NT2/D1 (cell line): Measurements from ENCODE around the gene PTTG1IP2.

ENCODE experiments used
- DNase-seq: peaks from one replicate; pipeline ENCODE4 v3.0.0-alpha.2; 2011; ENCODE audit warnings: low read depth, low spot score
- H3K27me3 ChIP-seq: 2 replicates; pipeline ENCODE4 v1.6.0; 2011; ENCODE audit warnings: mild to moderate bottlenecking; ENCODE audit not compliant: insufficient read length, insufficient read depth
- H3K36me3 ChIP-seq: 2 replicates; pipeline ENCODE4 v1.6.1; 2011; ENCODE audit warnings: mild to moderate bottlenecking, low read length, mixed read lengths; ENCODE audit not compliant: insufficient read depth, insufficient read length
- H3K4me1 ChIP-seq: 2 replicates; pipeline ENCODE4 v1.5.1; 2011; ENCODE audit not compliant: insufficient read depth, insufficient read length
- H3K4me3 ChIP-seq: 2 replicates; pipeline ENCODE4 v1.5.1; 2011; ENCODE audit warnings: low read depth; ENCODE audit not compliant: insufficient read length
- H3K9ac ChIP-seq: 2 replicates; pipeline ENCODE4 v1.6.0; 2011; ENCODE audit warnings: low read depth; ENCODE audit not compliant: insufficient read length
- H3K9me3 ChIP-seq: 2 replicates; pipeline ENCODE4 v1.5.1; 2011; ENCODE audit warnings: mild to moderate bottlenecking, low read length; ENCODE audit not compliant: insufficient read depth
- SUZ12 ChIP-seq: IDR thresholded peaks from 2 replicates; pipeline ENCODE4 v1.6.1; 2011; ENCODE audit not compliant: insufficient read length, insufficient read depth; ENCODE audit errors: extremely low read depth
- YY1 ChIP-seq: IDR thresholded peaks from 2 replicates; pipeline ENCODE4 v1.6.1; 2011; ENCODE audit not compliant: insufficient read length, insufficient read depth
- ZNF274 ChIP-seq: IDR thresholded peaks from 2 replicates; pipeline ENCODE4 v1.6.1; 2011; ENCODE audit warnings: mild to moderate bottlenecking, low read depth, low read length

Gene PTTG1IP2

DNA sequence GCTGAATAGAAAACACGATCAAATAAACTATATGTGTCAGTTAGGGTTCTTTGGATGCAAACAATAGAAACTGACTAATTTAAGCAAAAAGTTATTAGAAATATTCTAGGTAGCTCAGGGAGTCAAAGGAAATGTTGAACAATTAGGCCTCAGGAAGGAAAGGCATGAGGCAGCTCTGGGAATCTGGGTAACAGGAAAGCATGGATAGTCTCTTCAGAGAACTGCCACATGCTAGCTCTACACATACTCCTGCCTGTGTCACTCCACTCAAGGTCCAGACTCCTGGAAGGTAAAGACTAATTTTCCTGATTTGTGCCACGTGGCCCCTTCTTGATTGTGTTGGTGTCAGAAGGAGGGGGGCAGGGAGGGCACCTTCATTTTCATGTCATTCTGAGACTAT lies 23.8 kb upstream of the PTTG1IP2 start:
- Histone ChIP-seq H3K9ac (no peak overlapping the region), H3K4me3 (no peak overlapping the region), H3K27me3 (no peaks in the 10 kb centered on the region), H3K9me3 (no peaks in the 10 kb centered on the region), H3K36me3 (no peaks in the 10 kb centered on the region), H3K4me1 (no peaks in the 10 kb centered on the region)
- DNase-seq: no peak
- TF ChIP-seq SUZ12 (no peak), YY1 (no peak), ZNF274 (no peak)

DNA sequence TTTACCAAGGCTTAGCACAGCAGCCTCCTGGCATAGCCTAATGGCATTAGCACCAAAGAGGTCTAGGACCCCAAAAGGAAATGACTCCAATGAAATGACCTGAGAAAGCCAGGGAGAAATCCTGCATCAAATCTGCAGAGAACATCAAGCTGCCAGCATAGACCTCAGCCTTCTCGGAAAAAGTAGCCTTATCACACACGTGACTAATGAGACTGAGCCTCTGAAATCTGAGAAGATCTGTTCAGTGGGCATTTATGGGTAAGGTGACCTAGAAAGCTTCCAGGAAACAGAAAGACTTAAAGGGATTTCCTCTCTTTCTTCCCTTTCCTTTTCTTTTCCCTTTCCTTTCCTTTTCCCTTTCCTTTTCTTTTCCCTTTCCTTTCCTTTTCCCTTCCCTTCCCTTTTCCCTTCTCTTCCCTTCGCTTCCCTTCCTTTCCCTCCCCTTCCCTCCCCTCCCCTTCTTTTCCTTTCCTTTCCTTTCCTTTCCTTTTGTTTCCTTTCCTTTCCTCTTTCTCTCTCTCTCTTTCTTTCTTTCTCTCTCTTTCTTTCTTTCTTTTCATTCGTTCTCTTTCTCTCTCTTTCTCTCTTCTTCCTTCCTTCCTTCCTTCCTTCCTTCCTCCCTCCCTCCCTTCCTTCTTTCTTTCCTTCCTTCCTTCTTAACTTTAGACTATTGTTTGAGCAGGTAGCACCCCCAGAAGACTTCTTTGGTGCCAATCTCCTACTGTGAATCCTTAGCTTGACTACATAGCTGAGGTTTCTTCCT lies 23.1 kb upstream of the PTTG1IP2 start:
- no peaks in the 10 kb centered on the region for H3K27me3 ChIP-seq
- no peak overlapping the region for H3K9ac ChIP-seq
- H3K4me3 ChIP-seq: no peak overlapping the region
- no peaks in the 10 kb centered on the region for H3K36me3 ChIP-seq
- no peaks in the 10 kb centered on the region for H3K9me3 ChIP-seq
- no peaks in the 10 kb centered on the region for H3K4me1 ChIP-seq
- DNase-seq: no peak
- TF ChIP-seq SUZ12 (no peak), YY1 (no peak), ZNF274 (no peak)

- Histone ChIP-seq H3K9ac (no peak overlapping the region), H3K9me3 (no peaks in the 10 kb centered on the region), H3K27me3 (no peaks in the 10 kb centered on the region), H3K4me1 (no peaks in the 10 kb centered on the region), H3K4me3 (no peak overlapping the region), H3K36me3 (no peaks in the 10 kb centered on the region)
- TF ChIP-seq SUZ12: no peak
- no peak for TF ChIP-seq ZNF274
- TF ChIP-seq YY1: no peak
- DNase-seq: no peak
Observed at GRCh38 chr7:90453259-90453891, 16.1 kb upstream of the PTTG1IP2 start.

DNA sequence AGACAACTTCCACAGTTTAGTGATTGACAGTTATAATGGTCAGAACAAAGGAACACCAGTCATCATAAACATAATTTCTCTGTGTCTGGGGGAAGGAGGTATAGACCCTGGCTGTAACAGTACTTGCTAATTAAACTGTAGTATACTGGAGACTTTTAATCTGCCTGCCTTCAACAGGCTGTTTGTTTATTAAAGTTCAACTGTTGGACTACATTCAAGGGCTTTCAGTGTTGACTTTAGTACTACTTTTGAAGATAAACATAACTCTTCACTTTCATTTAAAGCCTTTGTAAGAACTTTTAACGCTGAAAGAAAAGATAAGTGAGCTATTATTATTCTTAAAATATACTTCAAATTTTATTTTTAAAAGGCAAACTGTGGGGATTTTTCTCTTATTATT lies 15.5 kb upstream of the PTTG1IP2 start:
- Histone ChIP-seq H3K9me3 (no peaks in the 10 kb centered on the region), H3K27me3 (no peaks in the 10 kb centered on the region), H3K4me3 (no peak overlapping the region), H3K36me3 (no peaks in the 10 kb centered on the region), H3K9ac (no peak overlapping the region), H3K4me1 (no peaks in the 10 kb centered on the region)
- TF ChIP-seq SUZ12 (no peak), ZNF274 (no peak), YY1 (no peak)
- DNase-seq: no peak

GRCh38 chr7:90455163-90456030 lies 14.0 kb upstream of the PTTG1IP2 start:
- Histone ChIP-seq H3K9ac (no peak overlapping the region), H3K9me3 (no peaks in the 10 kb centered on the region), H3K36me3 (no peaks in the 10 kb centered on the region), H3K4me3 (no peak overlapping the region), H3K27me3 (no peaks in the 10 kb centered on the region), H3K4me1 (no peaks in the 10 kb centered on the region)
- no peak for TF ChIP-seq ZNF274
- no peak for TF ChIP-seq SUZ12
- no peak for TF ChIP-seq YY1
- DNase-seq: no peak

DNA sequence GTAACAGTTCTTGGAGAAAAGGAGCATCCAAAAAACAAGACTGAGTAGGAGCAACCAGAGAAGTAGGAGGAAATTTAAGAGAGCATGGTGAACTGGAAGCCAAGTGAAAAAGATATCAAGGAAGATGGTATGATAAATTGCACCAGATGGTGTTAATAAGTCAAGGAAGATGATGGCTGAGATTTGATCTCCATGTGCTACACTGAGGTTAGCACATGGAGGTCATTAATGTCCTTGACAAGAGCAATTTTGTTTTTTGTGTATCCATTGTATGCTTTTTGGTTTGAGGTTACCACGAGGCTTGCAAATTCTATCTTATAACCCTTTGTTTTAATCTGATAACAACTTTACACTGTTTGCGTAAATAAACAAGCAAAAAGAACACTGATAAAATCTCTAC lies 11.3 kb upstream of the PTTG1IP2 start:
- Histone ChIP-seq H3K36me3 (no peaks in the 10 kb centered on the region), H3K4me1 (no peaks in the 10 kb centered on the region), H3K27me3 (no peaks in the 10 kb centered on the region), H3K9ac (no peak overlapping the region), H3K9me3 (no peaks in the 10 kb centered on the region), H3K4me3 (no peak overlapping the region)
- TF ChIP-seq SUZ12 (no peak), YY1 (no peak), ZNF274 (no peak)
- DNase-seq: no peak

DNA sequence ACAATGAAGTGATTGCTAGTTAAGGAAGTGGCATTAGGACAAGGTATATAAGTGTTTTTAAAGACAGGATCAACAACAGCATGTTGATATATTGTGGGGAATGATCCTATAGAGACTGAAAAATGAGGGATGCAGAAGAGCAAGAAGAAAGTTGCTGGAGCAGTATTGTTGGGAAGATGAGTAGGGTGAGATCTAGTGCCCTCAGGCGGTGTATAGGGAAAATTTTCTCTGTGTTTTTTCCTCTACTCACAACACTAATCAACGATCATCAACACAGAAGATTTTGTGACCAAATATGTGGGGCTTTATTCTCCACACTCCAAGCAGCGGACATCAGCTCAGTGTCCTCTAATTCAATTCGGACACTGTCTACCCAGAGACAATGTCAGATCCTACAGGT lies 9.6 kb upstream of the PTTG1IP2 start:
- Histone ChIP-seq H3K27me3 (no peaks in the 10 kb centered on the region), H3K9me3 (peaks cover 7% of the 10 kb centered on the region; the same call in 1 of the 2 replicates), H3K4me1 (no peaks in the 10 kb centered on the region), H3K9ac (no peak overlapping the region), H3K36me3 (no peaks in the 10 kb centered on the region), H3K4me3 (no peak overlapping the region)
- DNase-seq: no peak
- TF ChIP-seq SUZ12 (no peak), YY1 (no peak), ZNF274 (no peak)
